VCaP (cell line): ENCODE results near the gene PRKACA.

ENCODE experiments used
- H3K27ac ChIP-seq: fragments of 450-650 bp; 2 replicates; pipeline ENCODE4 v1.5.1; 2017
- TF ChIP-seq, protein P1 (sequence below): fragments of 450-650 bp; conservative IDR thresholded peaks from 2 replicates; pipeline ENCODE4 v1.5.1; 2017; ENCODE audit warnings: mild to moderate bottlenecking, moderate library complexity

The PRKACA gene

DNA sequence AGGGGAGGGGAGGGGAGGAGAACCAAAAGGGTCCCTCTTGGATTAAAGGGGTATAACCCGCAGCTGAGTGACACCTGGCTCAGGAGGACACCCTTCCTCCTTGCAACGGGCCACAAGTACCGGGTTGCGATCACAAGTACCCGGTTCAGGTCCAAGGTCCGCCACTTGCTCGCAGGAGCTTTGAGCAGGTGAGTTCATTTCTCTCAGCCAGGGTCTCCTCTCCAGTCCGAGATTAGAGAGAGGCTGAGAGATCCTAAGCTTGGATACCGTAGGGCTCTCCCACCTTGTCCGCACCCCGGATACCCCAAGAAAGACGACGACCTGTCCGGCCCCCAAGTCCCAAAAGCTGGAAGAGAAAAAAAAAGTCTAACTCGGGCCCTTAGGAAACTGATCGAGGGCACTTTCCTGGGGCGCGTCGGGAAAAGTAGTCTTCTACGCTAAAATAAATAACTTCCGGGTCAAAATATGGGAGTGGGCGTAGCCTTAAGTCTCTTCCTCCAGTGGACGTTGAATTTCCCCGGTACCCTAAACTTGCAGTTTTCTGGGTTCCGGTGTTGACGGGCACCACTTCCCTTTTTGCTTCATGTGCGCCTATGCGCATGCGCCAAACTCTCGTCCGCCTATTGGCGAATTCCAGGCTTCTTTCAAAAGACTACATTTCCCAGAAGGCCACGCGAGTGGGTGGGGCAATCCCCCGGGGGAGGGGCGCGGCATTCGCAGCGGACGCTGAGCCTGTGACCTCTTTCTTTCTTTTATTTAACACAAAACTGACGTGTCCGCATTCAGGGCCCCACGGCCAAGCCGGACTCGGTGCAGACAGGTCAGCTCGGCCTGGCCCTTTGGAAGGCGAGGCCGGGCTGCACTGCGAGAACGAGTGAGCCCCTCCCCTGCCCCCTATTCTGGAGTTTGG lies 36.4 kb downstream of the PRKACA start:
- H3K27ac ChIP-seq = peak overlapping the region; percentile 76

DNA sequence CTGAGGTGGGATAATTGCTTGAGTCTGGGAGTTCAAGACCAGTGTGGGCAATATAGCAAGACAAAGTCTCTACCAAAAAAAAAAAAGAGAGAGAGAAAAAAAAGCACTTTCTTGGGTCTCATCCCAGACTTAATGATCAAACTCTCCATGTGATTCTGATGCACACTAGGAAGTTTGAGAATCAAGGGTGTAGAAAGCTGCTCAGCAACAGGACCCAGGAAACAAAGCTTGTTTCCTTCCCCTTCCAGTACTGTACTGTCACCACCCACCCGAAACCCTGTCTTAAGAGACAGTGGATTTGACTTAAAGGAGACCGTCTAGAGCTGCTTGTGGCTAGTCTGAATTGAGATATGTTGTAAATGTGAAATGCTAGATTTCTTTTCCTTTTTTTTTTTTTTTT lies 39.2 kb downstream of the PRKACA start:
- TF ChIP-seq, protein P1, sequence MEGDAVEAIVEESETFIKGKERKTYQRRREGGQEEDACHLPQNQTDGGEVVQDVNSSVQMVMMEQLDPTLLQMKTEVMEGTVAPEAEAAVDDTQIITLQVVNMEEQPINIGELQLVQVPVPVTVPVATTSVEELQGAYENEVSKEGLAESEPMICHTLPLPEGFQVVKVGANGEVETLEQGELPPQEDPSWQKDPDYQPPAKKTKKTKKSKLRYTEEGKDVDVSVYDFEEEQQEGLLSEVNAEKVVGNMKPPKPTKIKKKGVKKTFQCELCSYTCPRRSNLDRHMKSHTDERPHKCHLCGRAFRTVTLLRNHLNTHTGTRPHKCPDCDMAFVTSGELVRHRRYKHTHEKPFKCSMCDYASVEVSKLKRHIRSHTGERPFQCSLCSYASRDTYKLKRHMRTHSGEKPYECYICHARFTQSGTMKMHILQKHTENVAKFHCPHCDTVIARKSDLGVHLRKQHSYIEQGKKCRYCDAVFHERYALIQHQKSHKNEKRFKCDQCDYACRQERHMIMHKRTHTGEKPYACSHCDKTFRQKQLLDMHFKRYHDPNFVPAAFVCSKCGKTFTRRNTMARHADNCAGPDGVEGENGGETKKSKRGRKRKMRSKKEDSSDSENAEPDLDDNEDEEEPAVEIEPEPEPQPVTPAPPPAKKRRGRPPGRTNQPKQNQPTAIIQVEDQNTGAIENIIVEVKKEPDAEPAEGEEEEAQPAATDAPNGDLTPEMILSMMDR = no peak

More for the DNA sequence above, 36.4 kb downstream of the PRKACA start:
- TF ChIP-seq, protein P1 = no peak

DNA sequence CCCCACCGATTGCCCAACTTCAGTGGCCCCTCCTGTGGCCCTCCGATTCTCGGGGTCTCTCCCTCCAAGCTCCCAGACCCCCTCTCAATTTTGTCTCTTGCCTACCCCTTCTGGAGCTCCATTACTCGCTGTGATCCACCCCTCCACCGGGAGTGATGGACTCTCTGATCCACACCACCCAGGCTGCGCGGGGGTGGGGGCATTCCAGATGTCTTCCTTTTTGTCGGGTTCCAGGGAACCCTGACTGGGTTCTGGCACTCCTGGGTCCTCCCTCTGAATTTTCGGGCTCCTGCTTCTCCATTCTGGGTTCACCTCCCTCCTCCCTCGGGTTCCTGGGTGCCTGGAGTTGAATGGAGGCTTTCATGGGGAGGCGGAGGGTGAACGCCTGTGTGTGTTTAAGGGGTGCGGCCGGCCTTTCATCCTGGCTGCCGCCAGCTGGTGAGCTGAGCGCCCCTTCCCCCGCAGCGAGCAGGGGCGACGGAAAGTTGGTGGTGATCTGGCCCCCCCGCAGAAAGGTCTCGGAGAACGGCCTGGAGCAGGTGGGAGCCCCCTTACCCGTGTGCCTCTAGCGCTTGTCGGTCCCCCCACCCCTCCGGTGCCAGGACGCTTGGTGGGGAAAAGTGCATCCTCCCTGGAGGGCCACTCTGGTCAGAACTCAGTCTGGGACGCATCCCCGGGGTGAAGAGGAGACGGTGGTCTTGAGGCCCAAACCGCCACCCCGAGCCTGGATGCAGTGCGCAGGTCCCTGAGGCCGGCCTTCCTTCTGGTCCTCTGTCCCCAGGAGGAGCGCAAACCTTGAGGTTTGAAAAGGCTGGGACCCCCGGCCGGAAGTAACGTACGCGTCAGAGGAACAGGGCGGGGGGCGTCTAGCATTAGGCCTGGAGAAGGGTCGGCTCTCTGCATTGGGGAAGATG lies 43.4 kb downstream of the PRKACA start:
- H3K27ac ChIP-seq = peak overlapping the region; percentile 74
- TF ChIP-seq, protein P1 = no peak

More for the DNA sequence above, 39.2 kb downstream of the PRKACA start:
- no peak overlapping the region for H3K27ac ChIP-seq

DNA sequence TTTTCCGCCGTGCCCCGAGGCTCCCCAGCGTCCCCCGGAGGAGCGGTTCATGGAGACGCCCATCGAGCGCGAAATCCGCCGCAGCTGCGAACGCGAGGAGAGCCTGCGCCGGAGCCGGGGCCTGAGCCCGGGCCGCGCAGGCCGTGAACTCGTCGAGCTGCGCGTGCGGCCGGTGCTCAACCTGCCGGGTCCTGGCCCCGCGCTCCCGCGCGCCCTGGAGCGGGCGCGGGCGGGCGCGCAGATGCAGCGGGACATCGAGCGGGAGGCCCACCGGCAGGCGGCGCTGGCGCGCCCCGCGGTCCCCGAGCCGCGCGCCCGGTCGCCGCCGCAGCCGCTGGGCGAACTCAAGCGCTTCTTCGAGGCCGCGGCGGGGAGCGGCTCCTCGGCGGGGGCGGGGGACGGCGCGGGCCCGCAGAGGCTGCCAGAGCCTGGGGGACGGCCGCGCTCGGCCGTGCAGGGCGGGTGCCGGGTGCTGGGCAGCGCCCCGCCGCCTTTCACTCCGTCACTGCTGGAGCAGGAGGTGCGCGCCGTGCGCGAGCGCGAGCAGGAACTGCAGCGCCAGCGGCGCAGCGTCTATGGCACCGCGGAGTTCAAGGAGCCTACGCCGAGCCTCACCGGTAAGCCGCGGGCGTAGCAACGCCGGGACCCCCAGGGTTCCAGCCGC lies 44.2 kb downstream of the PRKACA start:
- TF ChIP-seq, protein P1 = peak; percentile 96
- peak overlapping the region; percentile 74 for H3K27ac ChIP-seq

DNA sequence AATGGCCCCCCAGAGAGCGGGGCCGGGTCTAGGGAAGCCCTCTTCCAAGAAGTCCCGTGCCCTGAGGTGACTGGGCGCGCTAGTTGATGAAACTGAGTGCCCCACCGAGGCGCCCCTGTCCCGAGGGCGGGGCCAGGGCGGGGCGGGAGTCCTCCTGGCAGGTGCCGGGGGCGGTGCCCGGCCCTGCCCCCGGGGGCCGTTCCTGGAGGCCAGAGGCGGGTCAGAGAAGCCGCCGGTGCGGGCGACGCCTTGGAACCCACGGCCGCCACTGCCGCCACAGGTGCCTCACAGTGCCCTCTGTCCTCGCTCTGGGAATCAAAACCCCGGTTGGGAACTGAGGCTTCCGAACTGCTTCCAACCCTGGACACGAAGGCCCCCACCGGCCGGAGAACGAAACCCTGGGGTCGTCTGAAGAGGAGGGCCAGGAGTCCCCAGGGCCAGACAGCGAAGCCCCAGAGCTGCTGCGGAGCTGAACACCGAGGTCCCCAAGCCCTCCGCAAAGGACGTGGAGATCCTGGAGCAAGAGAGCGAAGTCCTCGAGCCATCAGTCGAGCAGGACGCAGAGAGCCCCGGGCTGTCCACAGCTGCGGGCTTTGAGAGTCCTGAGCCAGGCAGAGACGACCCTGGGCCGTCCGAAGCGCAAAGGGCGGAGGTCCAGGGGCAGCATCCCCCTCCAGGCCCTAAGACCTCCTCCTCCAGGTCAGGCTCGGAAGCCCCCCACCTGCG lies 44.9 kb downstream of the PRKACA start, which contains the start of gene MISP3:
MISP3 (plus strand) TSS at position 252 of the 726 bp plus-strand sequence. CDS start 524 bp downstream, outside the sequence.
- peak within 1 kb of the TSS; percentile 74 for H3K27ac ChIP-seq
- TF ChIP-seq, protein P1 = no peak

DNA sequence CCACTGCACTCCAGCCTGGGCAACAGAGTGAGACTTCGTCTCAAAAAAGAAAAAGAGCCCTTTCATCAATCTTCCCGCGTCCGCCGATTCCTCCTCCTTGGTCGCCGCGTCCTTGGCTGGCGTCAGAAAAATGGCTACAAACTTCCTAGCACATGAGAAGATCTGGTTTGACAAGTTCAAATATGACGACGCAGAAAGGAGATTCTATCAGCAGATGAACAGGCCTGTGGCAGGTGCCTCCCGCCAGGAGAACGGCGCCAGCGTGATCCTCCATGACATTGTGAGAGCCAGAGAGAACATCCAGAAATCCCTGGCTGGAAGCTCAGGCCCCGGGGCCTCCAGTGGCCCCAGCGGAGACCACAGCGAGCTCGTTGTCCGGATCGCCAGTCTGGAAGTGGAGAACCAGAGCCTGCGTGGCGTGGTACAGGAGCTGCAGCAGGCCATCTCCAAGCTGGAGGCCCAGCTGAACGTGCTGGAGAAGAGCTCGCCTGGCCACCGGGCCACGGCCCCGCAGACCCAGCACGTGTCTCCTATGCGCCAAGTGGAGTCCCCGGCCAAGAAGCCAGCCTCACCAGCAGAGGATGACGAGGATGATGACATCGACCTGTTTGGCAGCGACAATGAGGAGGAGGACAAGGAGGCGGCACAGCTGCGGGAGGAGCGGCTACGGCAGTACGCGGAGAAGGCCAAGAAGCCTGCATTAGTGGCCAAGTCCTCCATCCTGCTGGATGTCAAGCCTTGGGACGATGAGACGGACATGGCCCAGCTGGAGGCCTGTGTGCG lies 47.1 kb downstream of the PRKACA start:
- TF ChIP-seq, protein P1 = no peak
- H3K27ac ChIP-seq = no peak overlapping the region
